GM21360 (cell line): ENCODE data around the gene ABHD16A.

Source experiments
- ATAC-seq: cut with Tn5 transposase; IDR thresholded peaks from one replicate; pipeline ENCODE4 v1.9.1; 2021; ENCODE audit warnings: mild to moderate bottlenecking, moderate library complexity; ENCODE audit not compliant: unreplicated experiment

The ABHD16A gene

DNA sequence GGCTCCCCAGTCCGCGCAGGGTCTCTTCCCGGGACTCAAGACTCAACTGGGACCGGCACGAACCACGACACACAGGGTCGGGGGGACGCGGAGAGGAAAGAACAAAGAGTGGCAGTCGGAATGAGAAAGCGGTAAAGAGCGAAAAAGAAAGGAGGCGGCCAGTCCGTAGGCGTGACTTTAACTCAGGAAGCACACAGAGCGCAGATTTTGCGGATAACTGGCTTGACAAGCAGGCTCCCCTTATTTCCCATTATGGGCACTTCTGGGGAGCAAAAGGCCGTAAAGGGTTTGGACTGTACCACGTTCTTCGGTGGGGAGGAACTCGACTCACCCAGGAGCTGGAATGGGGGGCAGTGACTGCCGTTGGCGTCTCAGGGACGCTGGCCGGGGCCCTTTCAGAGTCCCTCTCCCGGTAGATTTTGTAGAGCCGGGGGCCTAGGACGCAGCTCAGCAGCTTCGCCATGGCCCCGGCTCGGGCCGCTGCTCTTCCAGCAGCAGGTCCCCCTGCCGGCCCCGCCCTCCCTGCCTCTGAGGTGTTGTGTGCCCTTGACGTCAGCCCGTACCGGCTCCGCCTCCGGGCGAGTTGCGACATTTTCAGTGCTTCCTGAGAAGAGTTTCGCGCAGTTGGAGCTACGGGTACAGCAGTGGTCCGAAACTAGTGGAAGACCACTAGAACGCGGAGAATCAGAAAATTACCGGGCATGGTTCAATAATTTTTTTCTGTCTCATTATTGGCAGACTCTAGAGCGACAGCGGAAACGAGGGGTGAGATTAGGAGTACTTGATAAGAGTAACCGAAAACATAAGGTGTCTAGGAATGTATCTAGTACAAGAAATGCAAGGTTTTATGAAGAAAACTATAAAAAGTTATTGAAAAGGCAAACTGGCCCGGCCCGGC lies at the start of gene ABHD16A:
Gene ABHD16A (minus strand): TSS at position 506 of the 898 bp plus-strand sequence. CDS start 43 bp downstream, at position 463.
- ATAC-seq, result peak; percentile 71

DNA sequence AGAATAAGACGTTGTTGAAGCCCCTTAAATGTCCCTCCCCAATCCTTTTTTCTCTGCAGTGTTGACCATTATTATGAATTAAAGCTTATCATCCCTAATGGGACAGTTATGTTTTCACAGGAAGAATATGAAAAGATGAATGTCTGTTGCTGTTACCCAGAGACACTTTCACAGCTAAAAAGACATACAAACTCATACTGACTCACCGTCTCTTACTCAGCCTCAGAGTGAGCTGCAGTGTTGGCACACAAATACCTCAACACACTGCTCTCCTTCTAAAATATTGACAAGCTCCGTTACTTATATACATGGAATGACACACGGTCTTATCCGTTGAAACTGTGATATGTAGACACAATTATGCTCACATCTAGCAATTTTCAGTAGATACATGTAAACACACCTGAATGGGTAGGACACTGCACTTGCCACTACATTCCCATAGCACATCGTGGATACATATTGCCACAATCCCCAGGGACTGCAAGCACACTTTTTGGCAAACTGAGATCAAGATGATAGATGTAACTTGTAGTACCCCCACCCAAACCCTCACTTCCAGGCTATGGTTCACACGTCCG lies 49.7 kb upstream of the ABHD16A start:
- no peak for ATAC-seq

DNA sequence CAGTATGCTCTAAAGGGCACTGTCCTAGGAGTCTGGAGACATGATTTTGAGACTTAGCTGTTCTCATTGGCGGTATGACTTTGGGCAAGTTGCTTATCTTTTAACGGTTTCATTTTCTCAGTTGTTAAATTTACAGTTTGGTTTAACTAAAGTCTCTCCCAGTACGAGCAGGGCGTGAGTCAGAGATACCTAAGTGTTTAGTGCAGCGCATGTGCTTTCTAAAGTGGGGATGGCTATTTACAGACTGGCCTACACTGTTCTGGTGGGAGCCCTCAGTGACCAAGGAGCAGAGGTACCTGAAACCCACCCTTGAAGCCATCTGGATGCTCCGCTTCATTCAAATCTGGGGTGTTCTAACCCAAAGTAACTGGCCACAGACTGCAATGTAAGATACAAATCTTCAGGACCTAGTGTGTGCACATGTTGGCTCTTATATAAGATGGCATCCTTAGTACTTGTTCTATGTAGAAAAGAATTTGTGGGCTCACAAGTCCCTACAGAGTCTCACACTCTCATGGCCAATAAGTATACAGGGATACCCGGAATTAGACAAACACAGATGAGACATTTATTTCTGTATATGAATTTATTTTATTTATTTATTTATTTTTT lies 47.4 kb upstream of the ABHD16A start:
- ATAC-seq, result no peak

DNA sequence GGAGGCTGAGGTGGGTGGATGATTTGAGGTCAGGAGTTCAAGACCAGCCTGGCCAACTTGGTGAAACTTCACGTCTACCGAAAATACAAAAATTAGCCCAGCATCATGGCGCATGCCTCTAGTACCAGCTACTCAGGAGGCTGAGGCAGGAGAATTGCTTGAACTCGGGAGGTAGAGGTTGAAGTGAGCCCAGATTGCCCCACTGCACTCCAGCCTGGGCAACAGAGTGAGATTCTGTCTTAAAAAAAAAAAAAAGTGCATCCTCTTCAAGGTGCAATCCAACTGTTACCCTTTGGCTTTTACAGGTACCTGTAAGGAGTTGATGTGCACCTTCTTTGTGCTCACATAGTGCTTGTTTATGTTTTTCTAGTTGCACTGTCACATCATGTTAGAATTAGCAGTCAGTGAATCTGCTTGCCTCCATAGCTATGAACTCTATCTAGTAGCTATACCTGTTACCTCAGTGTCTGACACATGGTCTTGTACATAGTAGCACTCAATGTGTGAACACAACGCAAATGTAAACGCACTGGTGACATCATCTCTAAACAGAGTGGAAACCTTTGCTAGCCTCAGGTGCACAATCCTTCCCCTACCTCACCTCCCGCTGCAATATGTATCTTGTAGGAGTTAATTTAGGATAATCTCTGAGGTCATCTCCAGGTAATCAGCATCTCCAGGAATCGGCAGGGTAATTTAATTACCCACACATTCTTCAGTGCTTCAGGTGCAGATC lies 46.3 kb upstream of the ABHD16A start:
- no peak for ATAC-seq

DNA sequence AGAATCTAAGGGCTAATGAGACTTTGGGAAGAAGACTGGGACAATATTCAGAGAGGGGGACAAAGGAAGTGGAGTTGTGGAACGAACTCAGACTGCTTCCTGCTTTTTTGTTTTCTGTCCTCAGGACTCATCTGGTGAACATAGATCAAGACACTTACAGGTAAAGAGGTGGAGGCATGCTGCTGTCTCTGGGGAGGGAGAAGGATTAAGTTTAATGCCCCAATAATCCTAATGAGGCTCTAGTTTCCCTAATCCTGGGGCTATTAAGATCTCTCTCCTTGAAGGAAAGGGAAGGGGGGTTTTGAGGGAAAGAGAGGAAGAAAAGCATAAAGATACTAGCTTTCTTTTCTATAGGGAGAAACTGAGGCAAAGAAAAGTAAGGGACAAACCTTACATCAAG lies 41.3 kb upstream of the ABHD16A start:
- no peak for ATAC-seq

DNA sequence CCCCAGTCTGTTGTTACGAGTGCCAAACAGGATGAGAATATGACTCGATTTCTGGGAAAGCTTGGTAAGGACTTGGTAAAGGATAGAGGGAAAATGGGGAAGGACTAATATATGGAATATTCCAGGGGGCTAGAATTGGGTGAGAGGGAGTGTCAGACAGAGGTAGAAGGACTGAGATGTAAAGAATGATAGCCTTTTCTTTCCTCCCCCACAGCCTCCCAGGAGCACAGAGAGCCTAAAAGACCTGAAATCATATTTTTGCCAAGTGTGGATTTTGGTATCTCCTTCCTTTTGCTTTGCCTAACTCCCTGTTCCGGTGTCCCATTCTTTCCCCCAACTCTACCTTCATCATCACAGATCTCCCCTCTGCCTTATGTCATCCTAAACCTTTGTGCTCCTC lies 39.8 kb upstream of the ABHD16A start:
- ATAC-seq, result no peak

DNA sequence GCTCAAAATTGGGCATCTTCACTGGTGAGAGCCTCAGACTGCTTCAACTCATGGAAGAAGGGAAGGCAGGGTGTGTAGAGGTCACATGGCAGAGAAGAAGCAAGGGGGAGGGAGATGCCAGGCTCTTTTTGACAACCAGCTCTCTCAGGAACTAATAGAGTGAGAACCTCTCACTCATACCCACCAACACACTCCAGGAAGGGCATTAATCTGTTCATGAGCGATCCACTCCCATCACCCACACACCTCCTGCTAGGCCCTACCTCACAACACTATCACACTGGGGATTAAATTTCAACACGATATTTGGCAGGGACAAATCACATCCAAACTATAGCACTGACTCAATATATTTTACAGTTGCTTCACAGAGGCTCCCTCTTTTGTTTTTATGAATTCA lies 38.7 kb upstream of the ABHD16A start:
- no peak for ATAC-seq

DNA sequence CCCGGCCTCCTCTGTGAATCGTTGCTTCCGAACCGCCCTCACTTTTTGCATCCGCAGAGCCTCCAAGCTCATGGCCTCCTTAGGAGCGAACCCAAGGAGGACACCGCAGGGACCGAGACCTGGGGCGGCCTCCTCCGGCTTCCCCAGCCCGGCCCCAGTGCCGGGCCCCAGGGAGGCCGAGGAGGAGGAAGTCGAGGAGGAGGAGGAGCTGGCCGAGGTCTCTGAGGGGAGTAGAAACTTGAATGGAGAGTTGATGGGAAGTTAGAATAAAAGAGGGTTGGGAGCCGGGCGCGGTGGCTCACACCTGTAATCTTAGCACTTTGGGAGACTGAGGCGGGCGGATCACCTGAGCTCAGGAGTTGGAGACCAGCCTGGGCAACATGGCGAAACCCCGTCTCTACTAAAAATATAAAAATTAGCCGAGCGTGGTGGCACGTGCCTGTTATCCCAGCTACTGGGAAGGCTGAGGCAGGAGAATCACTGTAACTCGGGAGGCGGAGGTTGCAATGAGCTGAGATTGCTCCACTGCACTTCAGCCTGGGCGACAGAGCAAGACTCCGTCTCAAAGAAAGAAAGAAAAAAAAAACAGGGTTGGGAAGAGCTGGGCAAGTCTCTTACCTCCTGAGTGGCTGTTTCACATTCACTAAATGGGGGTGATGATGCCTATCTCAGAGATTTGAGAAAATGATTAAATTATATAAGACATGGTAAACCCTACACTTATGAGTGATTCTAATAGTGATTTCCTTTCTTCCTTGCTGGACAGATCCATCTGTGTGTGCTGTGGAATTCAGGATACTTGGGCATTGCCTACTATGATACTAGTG lies 37.5 kb upstream of the ABHD16A start:
- no peak for ATAC-seq

DNA sequence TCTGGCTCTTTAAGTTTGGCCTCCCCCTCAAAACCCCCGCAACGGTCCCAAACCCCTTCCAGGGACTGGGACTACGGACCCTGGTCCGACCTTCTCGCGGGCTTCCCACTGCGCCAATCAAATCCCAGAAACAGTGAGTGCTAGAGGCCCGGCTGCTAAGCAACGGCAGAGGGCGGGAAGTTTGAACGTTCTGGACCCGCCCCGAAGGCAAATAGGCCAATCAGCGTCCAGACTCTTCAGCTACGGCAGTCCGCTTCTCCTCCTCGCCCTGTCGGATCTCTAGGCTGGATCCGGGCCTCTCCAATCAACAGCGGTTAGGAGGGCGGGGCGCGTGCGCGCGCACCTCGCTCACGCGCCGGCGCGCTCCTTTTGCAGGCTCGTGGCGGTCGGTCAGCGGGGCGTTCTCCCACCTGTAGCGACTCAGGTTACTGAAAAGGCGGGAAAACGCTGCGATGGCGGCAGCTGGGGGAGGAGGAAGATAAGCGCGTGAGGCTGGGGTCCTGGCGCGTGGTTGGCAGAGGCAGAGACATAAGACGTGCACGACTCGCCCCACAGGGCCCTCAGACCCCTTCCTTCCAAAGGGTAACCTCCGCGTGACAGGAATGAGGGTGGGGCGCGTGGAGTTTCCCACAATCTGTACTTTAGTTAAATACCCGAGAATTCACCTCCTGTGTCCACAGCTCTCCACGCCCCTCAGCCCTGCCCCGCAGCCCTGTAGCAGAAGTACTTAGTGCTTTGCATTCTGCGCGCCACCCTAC lies 36.7 kb upstream of the ABHD16A start, which contains the start of gene MSH5:
Gene MSH5 (plus strand): TSS at position 367 of the 758 bp plus-strand sequence. CDS start 462 bp downstream, outside the sequence.
- peak; percentile 62 for ATAC-seq

DNA sequence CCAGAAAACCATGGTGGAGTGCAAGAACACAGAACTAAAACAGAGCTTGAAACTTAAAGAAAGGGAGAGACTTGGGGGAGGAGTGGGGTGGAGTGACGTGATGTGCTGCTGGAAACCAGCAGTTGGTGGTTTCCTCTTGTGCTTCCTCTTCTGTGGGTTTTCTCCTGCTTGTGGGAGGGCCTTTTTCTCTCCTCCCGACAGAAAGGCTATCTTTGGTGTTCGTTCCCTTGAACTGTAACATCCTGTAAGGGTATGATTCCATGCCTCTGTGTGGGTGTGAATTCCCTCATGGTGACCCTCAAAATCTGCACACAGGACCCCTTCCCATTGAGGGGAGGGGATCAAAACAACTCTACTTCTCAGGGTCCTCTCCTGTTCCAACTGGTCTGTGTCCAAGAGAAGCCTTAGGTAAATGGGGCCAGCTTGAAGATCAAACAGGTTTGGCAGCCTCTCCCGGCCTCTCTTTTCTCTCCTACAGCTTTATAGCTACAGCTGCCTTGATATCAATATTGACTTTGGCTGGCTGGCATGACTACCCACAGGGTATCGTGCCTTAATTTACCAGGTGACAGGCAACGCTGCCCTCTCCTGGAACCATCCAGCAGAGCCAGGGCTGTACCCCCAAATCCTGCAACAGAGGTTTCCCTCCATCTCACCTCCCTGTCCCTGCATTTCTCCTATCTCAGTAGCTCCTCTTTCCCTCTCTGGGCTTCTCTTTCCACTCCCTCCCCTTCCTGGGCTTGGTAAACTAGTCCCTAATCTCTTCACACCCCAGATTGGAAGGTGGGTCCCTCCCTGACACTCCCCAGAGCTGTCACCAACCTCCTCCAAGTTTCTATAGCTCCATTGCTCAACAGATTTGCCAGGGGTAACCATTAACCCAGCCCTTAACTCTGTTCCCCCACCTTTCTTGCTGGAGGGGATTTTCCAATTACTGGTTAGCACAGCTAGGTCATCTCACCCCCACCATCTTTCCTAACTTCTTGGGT lies 35.2 kb upstream of the ABHD16A start:
- no peak for ATAC-seq

DNA sequence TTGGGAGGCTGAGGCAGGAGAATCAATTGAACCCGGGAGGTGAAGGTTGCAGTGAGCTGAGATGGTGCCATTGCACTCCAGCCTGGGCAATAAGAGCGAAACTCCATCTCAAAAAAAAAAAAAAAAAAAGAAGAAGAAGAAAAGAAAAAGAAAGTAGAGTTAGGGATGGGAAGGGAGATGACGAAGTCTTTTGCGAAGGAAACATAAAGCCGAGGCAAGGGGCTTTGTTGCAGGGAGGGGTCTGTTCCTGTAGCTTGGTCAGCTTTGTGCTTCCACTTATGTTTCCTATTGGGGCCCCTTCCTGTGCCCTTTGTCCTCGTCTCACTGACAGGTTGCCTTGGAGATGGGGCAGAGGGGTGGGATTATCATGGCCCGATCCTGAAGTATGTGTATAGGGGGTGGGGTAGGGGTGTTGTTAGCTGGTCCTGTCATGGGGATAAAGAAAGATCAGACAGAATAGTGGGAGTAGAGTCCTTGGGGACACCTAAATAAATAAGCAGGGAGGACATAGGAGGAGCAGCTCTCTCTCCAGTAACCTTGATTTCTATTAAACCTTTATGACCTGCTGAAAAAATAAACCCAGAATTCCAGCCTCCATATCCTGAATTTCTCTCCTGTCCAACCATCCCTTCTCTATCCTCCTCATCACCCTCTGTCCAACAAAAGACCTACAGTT lies 34.3 kb upstream of the ABHD16A start:
- ATAC-seq, result no peak

DNA sequence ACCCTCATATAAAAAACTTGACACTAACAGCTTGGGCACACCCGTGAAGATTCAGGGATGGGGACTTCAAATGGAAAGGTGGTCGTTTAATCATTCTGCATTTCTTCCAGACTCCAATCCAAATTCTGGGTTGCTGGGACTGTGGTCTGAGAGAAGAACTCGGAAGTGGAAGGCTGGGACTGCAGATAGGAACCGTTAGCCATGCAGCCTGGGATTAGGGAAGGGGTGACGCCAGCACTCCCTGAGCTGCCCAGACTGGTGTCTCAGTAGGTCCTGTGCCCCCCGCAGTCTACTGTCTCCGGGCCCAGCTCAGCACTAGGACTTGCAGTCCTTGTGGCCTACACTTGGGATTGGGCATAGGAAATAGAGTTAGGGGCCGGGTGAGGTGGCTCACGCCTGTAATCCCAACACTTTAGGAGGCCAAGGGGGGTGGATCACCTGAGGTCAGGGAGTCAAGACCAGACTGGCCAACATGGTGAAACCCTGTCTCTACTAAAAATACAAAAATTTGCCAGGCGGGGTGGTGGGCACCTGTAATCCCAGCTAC lies 33.7 kb upstream of the ABHD16A start:
- ATAC-seq, result no peak

DNA sequence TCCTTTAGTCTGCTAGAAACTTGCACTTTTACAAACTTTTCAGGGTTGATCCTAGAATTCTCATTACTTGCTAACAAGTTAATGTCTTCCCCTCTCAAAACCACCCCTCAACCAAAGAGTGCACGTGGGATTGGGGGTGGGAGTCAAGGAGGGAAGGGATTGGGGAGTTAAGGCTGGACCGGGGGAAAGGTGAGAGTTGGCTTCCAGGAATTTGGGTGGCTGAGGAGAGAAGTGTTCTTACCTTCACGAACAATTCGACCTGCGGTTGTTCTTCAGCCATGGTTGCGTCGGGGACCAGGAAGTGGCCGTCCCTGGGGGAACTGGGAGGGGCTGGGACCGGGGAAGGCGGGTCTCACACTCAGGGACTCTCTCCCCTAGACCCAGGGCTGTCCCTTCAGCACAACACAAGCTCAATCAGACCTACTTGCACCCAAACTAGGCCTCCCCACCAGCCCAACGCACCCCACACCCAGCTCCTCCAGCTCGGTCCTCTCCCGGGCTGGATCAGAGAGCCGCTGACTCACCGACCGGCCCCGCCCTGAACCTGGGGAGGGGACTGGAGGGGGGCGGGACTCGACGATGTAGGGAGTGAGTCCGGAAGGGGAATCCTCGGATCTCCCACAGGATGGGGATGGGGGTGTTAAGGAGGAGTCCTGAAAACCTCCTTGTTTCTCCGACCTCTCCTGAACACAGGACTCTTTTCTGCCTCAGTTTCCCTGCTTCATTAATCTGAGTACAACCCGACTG lies 33.1 kb upstream of the ABHD16A start, which contains the start of gene CLIC1:
Gene CLIC1 (minus strand): TSS at position 510 of the 747 bp plus-strand sequence. CDS start 230 bp downstream, at position 280.
- ATAC-seq, result no peak

DNA sequence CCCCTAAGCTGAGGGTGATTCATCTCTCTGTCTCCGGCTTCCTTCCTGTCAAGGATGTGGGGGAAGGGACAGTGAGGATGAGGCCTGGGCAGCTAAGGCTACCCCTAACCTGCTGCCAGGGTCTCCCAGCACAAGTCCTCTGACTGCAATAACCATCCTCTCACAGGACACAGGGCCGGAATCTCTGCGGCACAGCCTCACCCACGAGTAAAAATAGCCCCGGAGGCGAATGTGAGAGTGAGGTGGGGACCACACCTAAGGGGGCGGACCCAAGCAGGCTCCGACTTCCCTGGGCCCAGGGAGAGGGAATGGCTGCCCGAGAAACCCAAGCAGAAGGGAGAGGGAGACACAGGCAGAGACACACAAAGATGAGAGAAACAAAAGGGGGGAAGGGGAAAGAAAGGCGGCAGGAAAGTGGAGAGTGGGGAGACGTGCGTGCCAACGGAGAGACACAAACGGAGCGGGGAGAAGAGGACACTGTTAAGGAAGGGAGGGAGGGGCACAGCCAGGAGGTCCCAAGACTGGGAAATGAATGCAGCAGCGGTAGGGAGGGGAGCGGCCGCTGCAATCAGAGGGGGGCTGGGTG lies 31.8 kb upstream of the ABHD16A start:
- ATAC-seq, result no peak

DNA sequence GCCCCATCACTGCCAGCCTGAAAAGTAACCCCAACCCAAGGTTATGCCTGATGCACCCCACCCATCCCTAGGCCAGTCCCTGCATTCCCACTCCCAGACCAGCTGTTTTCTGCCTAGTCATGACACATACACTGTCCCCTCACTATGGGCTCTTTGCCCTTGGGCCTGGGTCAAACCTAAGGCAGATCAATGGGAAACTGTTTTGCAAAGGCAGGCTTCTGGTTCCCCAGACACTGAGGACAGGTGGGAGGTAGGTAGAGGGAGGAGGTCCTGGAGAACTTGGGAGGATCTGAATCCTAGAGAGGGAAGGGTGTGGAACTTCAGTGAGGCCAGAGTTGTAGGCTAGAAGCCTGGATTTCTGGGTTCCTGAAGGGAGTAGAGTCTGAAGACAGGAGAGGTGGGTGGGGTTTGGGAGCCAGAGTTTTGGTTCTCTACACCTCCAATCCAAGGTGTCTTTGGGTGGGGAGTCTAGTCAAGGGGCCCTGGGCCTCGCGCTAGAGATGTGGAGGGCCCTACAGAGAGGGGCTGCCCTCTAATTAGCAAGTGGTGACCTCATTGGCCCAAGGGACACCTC lies 31.2 kb upstream of the ABHD16A start:
- ATAC-seq, result no peak

DNA sequence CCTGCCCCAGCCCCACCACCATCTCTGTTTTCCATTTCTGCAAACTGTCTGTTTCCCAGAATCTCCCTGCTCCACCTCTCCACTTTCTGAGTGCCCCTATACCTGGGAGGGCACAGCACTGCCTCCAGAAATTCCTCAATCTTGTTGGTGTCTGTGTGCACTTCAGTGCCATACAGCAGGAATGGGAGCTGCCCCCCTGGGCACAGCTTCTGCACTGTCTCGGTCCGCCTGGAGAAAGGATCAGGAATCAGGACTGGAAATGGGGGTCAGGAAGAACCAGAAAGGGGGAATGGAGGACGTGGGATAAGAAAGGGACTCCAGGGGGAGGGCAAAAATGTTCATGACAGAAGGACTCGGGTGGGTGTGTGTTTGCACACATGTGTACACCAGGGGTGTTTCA lies 30.6 kb upstream of the ABHD16A start:
- no peak for ATAC-seq
